Heart right ventricle (tissue), 16 donors: ENCODE results near the gene GTPBP6. TPM values are rescaled to one million over a fixed set of nuclear protein-coding genes. Genes with fewer than 3 reads are reported as not detected.
"Not testable (repeated sequence)": the region's sequence is repeated elsewhere in the genome, so short reads cannot be mapped to it uniquely, and the experiment has no call there.

ENCODE experiments used
- ATAC-seq, 8 donors: fragments of 200-7000 bp; cut with Tn5 transposase; one replicate each; pipeline ENCODE4 v1.9.1; 2020; ENCODE audit warnings: mild to moderate bottlenecking in 8 of 8, moderate library complexity in 8 of 8, moderate number of reproducible peaks in 1 of 8
- DNase-seq, 2 donors: peaks; one replicate each; pipeline ENCODE4 v3.0.0-alpha.2; 2020
- H3K27ac ChIP-seq, 10 donors: fragments of 200-600 bp; sonication (generic) in 2 of 10; one replicate each; pipeline versions ENCODE4 v1.5.0 to v1.8.0; 2020 to 2022; ENCODE audit warnings: mild to moderate bottlenecking in 3 of 10
- H3K27me3 ChIP-seq, 7 donors: fragments of 200-600 bp; one replicate each; pipeline ENCODE4 v1.8.0; 2021 to 2022; ENCODE audit warnings: mild to moderate bottlenecking in 2 of 7
- H3K36me3 ChIP-seq, 9 donors: fragments of 200-600 bp; sonication (generic) in 1 of 9; one replicate each; pipeline versions ENCODE4 v1.5.0 to v1.8.0; 2020 to 2022; ENCODE audit warnings: mild to moderate bottlenecking in 2 of 9
- H3K4me1 ChIP-seq, 9 donors: fragments of 200-600 bp; sonication (generic) in 1 of 9; one replicate each; pipeline versions ENCODE4 v1.5.0 to v1.8.0; 2020 to 2022; ENCODE audit warnings: mild to moderate bottlenecking in 4 of 9
- H3K4me3 ChIP-seq, 10 donors: fragments of 200-600 bp; sonication (generic) in 2 of 10; one replicate each; pipeline versions ENCODE4 v1.5.0 to v1.8.0; 2020 to 2022; ENCODE audit warnings: mild to moderate bottlenecking in 7 of 10, moderate library complexity in 2 of 10
- H3K9me3 ChIP-seq, 11 donors: fragments of 200-600 bp in 10 of 11; sonication (generic) in 2 of 11; one replicate each; pipeline versions ENCODE4 v1.5.0 to v1.8.0; 2013 to 2022; ENCODE audit warnings: mild to moderate bottlenecking in 2 of 11, control low read depth in 1 of 11, moderate library complexity in 1 of 11
- CTCF ChIP-seq, 9 donors: fragments of 200-600 bp; sonication (generic) in 2 of 9; IDR thresholded peaks; one replicate each; pipeline versions ENCODE4 v1.5.0 to v1.8.0; 2021 to 2022; ENCODE audit warnings: antibody characterized with exemption in 9 of 9, mild to moderate bottlenecking in 5 of 9, moderate library complexity in 1 of 9
- WGBS, 2 donors: extraction: QIAGEN DNeasy Blood & Tissue Kit; methylation state at CpG; one replicate each; pipeline ENCODE4 v1.1.7; 2013; ENCODE audit warnings: inconsistent platforms in 1 of 2; 5-methylcytosine and 5-hydroxymethylcytosine counted together
- intact Hi-C, 10 donors: fragments of 100-400 bp; cut with DNase I; formaldehyde crosslinking; loops; one replicate each; pipeline versions ENCODE4 v1.11.1 to v1.14.2; 2022
- polyA plus RNA-seq, 2 donors: library from polyadenylated mRNA; stranded (reverse); fragments of 200-250 nt; gene quantifications; one replicate each; pipeline ENCODE4 v1.2.3, GENCODE V29; 2013
- total RNA-seq, 10 donors: library from RNA; stranded (reverse); fragmentation: NEBNext Ultra II Directional in 3 of 10; extraction: Animal tissue kit (Norgen Biotek cat#: 25700) in 3 of 10; gene quantifications; one replicate each; pipeline versions ENCODE4 v1.2.1 to v1.2.4, GENCODE V29; 2021 to 2023
- donor health status: Arrhythmogenic right ventricular cardiomyopathy.
- donor health status: ischemic (EF 13 %, LVEDD 7.1; RV severe dilation, severe dysfunction).
- donor health status: healthy with polysubstance abuse.
- donor health status: DM: no; HTN: yes; CAD: no.
- donor health status: DM: no; HTN: no; CAD: no.
- donor health status: ischemic (EF 25% LVEDD 6.9; RV normal size, moderate dysfunction).
- donor health status: ischemic (EF 25% LVEDD 5.7; RV mildly dilated, moderate dysfunction).
- donor health status: healthy.
- donor health status: DM: yes; HTN: yes; CAD: no.
- donor health status: Ischemic cardiomyopathy.
- donor health status: ischemic (EF 35%, LVEDD 5.7; RV mildly dilated, moderate dysfunction).
- donor health status: nonischemic (EF 11% LVEDD 7.7; RV severe dilation, severe dysfunction).
- donor health status: DM: yes; HTN: yes; CAD: no.
- donor health status: PGD.
- donor health status: ischemic (EF 29% LVEDD 5.4; RV normal size, mild dysfunction).
- donor health status: nonischemic (EF 23%, LVEDD 6.1; RV moderate dilation, normal function).

The GTPBP6 gene
- total and polyA plus RNA-seq, 12 donors: 29.8 to 103 (median 46.3) TPM

GRCh38 chrX:270848-271367 lies 47.7 kb downstream of the GTPBP6 start:
- Histone ChIP-seq H3K9me3 (no peaks in the 10 kb centered on the region), H3K4me1 (peaks cover 0 to 9% (median 7%) of the 10 kb centered on the region in 9 donors), H3K27ac (no peak overlapping the region), H3K27me3 (peaks cover 0 to 4% (median 0%) of the 10 kb centered on the region in 7 donors), H3K4me3 (no peak overlapping the region), H3K36me3 (no peaks in the 10 kb centered on the region)
- ATAC-seq: no peak
- intact Hi-C loops: no loop called here
- peak in 1 of 2 donors; percentile 1 for DNase-seq
- no peak for TF ChIP-seq CTCF (IDR thresholded peaks at IDR 0.05)
- 74 to 93% methylated on average over 21 of the region's 21 CpGs for WGBS, 2 donors

GRCh38 chrX:267771-268261 lies 50.8 kb downstream of the GTPBP6 start:
- WGBS, 2 donors: 85 to 87% methylated on average over 33 of the region's 33 CpGs
- no peaks in the 10 kb centered on the region for H3K27me3 ChIP-seq
- ATAC-seq: no peak
- no peaks in the 10 kb centered on the region for H3K4me1 ChIP-seq
- H3K4me3 ChIP-seq: no peak overlapping the region
- H3K27ac ChIP-seq: no peak overlapping the region
- no peaks in the 10 kb centered on the region for H3K9me3 ChIP-seq
- H3K36me3 ChIP-seq: no peaks in the 10 kb centered on the region
- TF ChIP-seq CTCF (IDR thresholded peaks at IDR 0.05): no peak
- DNase-seq: no peak
- intact Hi-C loops: no loop called here

DNA sequence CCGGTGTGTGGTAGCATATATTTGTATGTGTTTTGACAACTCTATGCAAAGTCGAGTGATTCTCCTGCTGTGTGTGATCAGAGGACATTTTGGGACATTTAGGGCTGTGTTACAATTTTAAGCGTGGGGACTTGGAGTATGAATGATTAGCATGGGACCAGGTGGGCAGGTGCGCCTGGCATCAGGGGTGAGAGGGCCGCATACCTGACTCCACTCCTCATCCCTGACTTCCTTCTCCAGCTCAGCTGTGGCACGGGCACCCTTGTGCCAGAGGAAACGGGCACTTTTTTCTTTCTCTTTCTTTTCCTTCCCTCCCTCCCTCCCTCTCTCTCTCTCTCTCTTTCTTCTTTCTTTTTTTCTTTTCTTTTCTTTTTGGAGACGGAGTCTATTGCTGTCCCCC lies 53.1 kb downstream of the GTPBP6 start:
- no peak for TF ChIP-seq CTCF (IDR thresholded peaks at IDR 0.05)
- intact Hi-C loops: no loop called here
- no peak overlapping the region for H3K27ac ChIP-seq
- H3K4me1 ChIP-seq: peaks cover 0 to 20% (median 0%) of the 10 kb centered on the region in 9 donors
- H3K9me3 ChIP-seq: no peaks in the 10 kb centered on the region
- ATAC-seq: no peak
- H3K27me3 ChIP-seq: peaks cover 0 to 3% (median 0%) of the 10 kb centered on the region in 7 donors
- DNase-seq: no peak
- WGBS, 2 donors: 86% methylated on average over 8 of the region's 8 CpGs
- no peaks in the 10 kb centered on the region for H3K36me3 ChIP-seq
- H3K4me3 ChIP-seq: no peak overlapping the region

DNA sequence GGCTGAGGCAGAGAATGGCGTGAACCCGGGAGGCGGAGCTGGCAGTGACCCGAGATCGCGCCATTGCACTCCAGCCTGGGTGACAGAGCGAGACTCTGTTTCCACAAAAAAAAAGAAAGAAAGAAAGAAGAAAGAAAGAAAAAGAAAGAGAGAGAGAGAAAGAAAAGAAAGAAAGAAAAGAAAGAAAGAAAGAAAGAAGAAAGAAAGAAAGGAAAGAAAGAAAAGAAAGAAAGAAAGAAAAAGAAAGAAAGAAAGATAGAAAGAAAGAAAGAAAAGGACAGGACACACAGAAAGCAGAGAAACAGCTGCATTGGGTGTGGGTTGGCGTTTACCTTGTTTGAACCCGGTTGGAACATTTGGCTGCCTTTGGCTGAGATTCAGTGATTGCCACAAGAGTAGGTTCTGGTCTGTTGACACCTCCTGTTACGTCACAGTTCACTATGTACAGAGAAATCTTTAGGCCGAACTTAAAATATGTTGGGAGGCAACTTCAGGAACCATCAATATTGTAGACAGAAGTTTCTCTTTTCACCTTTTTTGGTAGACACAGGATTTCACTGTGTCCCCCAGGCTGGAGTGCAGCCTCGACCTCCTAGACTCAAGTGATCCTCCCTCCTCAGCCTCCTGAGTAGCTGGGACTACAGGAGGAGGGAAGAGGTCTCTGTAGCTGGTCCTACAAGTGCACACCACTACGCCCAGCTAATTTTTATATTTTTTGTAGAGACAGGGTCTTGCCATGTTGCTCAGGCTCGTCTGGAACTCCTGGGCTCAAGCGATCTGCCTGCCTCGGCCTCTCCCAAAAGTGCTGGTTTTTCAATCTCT lies 53.8 kb downstream of the GTPBP6 start:
- intact Hi-C loops: no loop called here
- DNase-seq: no peak
- Histone ChIP-seq H3K27me3 (peaks cover 0 to 3% (median 0%) of the 10 kb centered on the region in 7 donors), H3K4me1 (peaks cover 0 to 20% (median 0%) of the 10 kb centered on the region in 9 donors), H3K4me3 (no peak overlapping the region), H3K9me3 (no peaks in the 10 kb centered on the region), H3K36me3 (no peaks in the 10 kb centered on the region), H3K27ac (no peak overlapping the region)
- no peak for ATAC-seq
- 85% methylated on average over 16 of the region's 16 CpGs for WGBS, 2 donors
- no peak for TF ChIP-seq CTCF (IDR thresholded peaks at IDR 0.05)

DNA sequence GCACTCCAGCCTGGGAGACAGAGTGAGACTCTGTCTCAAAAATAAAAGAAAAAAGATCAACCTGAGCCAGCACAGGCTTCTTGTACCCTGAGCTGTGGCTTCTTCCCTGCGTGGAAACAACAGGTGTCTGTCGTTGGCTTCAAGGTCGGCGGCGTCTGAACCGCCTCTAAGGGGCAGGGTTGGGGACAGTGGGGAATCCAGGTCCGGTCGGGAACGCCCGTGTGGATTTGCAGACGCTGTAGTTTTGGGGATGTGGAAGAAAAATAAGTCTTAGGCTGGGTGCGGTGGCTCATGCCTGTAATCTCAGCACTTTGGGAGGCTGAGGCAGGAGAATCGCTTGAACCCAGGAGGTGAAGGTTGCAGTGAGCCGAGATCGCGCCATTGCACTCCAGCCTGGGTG lies 54.6 kb downstream of the GTPBP6 start:
- ATAC-seq, H3K27ac ChIP-seq, H3K27me3 ChIP-seq, intact Hi-C loops, H3K36me3 ChIP-seq, H3K9me3 ChIP-seq, H3K4me3 ChIP-seq, DNase-seq: not testable (repeated sequence)
- peaks cover 0 to 20% (median 0%) of the 10 kb centered on the region in 9 donors for H3K4me1 ChIP-seq
- 92 to 95% methylated on average over 16 of the region's 16 CpGs for WGBS, 2 donors
